ENCODE measurements around the gene RASSF5.

The RASSF5 gene

DNA sequence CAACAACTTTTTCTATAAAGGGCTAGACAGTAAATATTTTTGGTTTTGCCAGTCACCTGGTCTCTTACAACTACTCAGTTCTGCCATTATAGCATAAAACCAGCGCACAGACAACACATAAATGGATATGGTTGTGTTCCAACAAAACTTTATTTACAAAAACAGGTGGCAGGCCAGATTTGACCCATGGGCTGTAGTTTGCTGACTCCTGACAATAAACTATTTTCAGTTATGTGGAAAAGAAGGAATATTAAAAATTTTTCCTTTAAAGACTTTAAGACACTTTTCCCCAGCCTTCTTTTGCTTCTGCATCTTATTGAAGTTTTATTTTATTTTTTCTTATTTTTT lies 89.0 kb downstream of the RASSF5 start:
- H3K9me3 ChIP-seq: no peaks in the 10 kb centered on the region
- no peaks in the 10 kb centered on the region for H3K27me3 ChIP-seq
- no peak for DNase-seq
- H3K36me3 ChIP-seq: peaks cover 73% of the 10 kb centered on the region
- no peak overlapping the region for H3K4me3 ChIP-seq (ENCODE audit: low read depth, low read length)
- no peaks in the 10 kb centered on the region for H3K4me1 ChIP-seq
- TF ChIP-seq, protein P1, sequence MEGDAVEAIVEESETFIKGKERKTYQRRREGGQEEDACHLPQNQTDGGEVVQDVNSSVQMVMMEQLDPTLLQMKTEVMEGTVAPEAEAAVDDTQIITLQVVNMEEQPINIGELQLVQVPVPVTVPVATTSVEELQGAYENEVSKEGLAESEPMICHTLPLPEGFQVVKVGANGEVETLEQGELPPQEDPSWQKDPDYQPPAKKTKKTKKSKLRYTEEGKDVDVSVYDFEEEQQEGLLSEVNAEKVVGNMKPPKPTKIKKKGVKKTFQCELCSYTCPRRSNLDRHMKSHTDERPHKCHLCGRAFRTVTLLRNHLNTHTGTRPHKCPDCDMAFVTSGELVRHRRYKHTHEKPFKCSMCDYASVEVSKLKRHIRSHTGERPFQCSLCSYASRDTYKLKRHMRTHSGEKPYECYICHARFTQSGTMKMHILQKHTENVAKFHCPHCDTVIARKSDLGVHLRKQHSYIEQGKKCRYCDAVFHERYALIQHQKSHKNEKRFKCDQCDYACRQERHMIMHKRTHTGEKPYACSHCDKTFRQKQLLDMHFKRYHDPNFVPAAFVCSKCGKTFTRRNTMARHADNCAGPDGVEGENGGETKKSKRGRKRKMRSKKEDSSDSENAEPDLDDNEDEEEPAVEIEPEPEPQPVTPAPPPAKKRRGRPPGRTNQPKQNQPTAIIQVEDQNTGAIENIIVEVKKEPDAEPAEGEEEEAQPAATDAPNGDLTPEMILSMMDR (IDR thresholded peaks at IDR 0.05; ENCODE audit: low read depth, low read length): no peak

DNA sequence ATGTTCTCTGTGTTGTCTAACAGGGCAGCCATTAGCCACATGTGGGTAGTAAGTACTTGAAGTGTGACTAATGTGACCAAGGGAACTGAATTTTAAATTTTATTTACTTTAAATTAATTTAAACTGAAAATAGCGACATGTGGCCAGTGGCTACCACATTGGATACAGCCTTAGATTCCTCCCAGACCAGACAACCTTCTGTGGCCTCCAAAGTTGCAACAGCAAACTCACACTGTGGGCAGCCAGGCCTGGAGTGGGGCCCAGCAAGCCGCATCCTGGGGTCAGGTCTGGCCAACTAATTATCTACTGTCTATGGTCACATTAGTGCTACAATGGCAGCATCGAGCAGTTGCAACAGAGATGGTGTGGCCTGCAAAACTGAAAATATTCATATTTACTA lies 93.2 kb downstream of the RASSF5 start:
- no peaks in the 10 kb centered on the region for H3K9me3 ChIP-seq
- no peaks in the 10 kb centered on the region for H3K4me1 ChIP-seq
- H3K27me3 ChIP-seq: no peaks in the 10 kb centered on the region
- H3K4me3 ChIP-seq (ENCODE audit: low read depth, low read length): no peak overlapping the region
- peaks cover 55% of the 10 kb centered on the region for H3K36me3 ChIP-seq
- TF ChIP-seq, protein P1 (IDR thresholded peaks at IDR 0.05; ENCODE audit: low read depth, low read length): no peak
- DNase-seq: no peak

DNA sequence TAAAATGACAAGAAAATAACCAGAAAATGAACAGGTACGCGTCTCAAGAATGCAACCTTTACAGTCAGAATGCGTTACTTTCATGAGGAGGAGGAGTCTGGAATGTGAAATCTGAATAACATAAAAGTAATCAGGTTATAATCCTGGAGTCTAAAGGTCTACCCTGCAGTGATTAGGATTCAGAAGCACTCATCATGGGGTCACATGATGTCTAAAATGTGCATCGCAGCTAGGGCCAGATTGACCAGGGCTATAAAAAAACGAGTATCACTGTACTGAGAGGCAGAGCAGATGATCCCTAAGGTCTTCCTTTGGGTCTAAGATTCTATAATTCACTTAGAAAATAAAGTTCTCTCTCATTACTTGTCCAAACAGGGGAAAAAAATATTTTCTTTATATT lies 97.5 kb downstream of the RASSF5 start:
- H3K27me3 ChIP-seq: no peaks in the 10 kb centered on the region
- no peak overlapping the region for H3K4me3 ChIP-seq (ENCODE audit: low read depth, low read length)
- no peaks in the 10 kb centered on the region for H3K4me1 ChIP-seq
- TF ChIP-seq, protein P1 (IDR thresholded peaks at IDR 0.05; ENCODE audit: low read depth, low read length): no peak
- no peak for DNase-seq
- H3K36me3 ChIP-seq: peaks cover 28% of the 10 kb centered on the region
- H3K9me3 ChIP-seq: no peaks in the 10 kb centered on the region

DNA sequence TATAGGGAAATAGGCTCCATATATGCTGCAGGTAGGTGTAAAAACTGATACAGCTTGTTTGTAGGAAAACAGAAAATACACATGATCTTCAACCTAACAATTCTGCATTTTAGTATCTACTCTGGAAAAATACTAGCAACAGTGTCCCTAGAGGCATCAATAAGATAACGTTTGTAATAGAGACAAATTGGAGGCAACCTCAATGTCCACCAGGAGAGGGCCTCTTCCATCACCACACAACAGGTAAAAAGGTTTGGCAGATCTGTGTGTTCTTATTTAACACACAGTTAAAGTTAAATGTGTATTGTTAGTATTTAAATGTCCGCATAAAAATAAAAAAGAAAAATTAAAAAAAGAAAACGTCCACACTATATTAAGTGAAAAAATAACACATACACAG lies 99.5 kb downstream of the RASSF5 start:
- peak; percentile 28 for DNase-seq
- Histone ChIP-seq H3K27me3 (no peaks in the 10 kb centered on the region), H3K4me3 (ENCODE audit: low read depth, low read length) (no peak overlapping the region), H3K9me3 (no peaks in the 10 kb centered on the region), H3K36me3 (peaks cover 21% of the 10 kb centered on the region), H3K4me1 (no peaks in the 10 kb centered on the region)
- TF ChIP-seq, protein P1 (IDR thresholded peaks at IDR 0.05; ENCODE audit: low read depth, low read length): peak; percentile 65

DNA sequence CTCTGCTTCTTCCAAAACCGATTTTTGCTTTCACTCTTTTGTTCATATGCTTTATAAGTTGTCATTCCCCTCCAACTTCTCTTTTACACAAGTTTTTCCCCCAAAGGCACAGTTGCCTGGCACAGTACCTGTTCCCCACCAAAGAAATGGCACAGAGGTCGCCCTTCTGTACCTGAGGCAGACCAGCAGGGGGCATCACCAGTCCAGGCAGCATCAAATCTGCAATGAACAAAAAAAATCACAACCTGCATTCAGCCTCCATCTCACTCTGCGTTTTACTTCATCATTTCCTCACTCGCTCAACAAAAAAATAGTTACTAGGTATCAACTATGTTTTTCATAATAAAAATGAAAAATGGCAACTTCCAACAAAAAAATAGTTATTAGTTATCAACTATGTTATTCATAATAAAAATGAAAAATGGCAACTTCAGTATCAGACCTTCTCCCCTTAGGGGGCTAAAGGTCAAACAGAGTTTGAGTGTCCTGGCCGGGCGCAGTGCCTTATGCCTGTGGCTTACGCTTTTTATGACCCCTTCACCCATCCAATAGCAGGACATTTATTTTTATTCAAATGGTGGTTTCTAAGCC lies 100.9 kb downstream of the RASSF5 start:
- TF ChIP-seq, protein P1 (IDR thresholded peaks at IDR 0.05; ENCODE audit: low read depth, low read length): peak; percentile 89
- DNase-seq: peak; percentile 67
- peaks cover 14% of the 10 kb centered on the region for H3K36me3 ChIP-seq
- H3K27me3 ChIP-seq: no peaks in the 10 kb centered on the region
- H3K9me3 ChIP-seq: no peaks in the 10 kb centered on the region
- no peaks in the 10 kb centered on the region for H3K4me1 ChIP-seq
- no peak overlapping the region for H3K4me3 ChIP-seq (ENCODE audit: low read depth, low read length)

DNA sequence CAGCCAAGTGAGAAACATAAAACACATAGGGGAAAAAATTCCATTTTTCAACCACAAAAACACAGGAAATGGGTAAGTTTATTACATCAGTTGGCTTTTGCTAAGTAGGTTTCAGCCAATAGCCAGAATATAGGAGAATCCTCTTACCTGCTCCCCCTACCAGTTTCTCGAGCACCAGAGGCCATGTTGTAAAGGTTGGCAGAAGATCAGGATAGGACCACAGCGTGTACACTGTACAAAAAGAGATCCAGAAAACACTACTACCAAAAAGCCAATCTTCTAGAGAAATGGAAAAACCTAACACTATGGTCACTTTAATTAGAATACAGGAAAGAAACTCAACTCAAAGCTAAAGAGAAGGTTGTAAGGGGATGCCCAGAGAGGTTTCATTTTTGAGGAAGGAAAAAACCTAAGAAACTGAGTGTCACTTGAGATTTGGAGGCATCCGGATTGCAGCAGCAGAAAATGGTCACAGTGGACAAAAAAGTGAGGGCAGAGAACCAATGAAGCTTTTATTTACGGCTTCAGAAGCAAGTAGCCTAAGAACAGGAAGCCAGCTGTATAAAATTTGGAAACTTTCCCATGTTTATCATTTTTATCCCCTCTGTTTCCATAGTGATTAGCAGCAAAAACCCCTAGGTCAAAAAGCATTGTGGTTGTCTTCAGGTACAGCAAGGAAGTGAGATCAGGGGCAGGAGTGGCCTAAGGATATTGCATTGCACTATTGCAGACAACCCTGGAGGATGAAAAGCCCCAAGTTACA lies 102.1 kb downstream of the RASSF5 start:
- Histone ChIP-seq H3K36me3 (peaks cover 14% of the 10 kb centered on the region), H3K9me3 (no peaks in the 10 kb centered on the region), H3K4me3 (ENCODE audit: low read depth, low read length) (no peak overlapping the region), H3K4me1 (no peaks in the 10 kb centered on the region), H3K27me3 (no peaks in the 10 kb centered on the region)
- TF ChIP-seq, protein P1 (IDR thresholded peaks at IDR 0.05; ENCODE audit: low read depth, low read length): no peak
- DNase-seq: no peak
